ENCODE data around the gene GMNN. TPM values are rescaled to one million over a fixed set of nuclear protein-coding genes. Genes with fewer than 3 reads are reported as not detected.

The GMNN gene
- total RNA-seq, 4 donors from 2014 or later: 5.5 to 20.7 (median 13.9) TPM

GRCh38 chr6:24825130-24825630, 50.4 kb downstream of the GMNN start:
- WGBS, 2 donors: 45 to 67% methylated on average over 2 of the region's 2 CpGs
- Histone ChIP-seq H3K36me3 (peaks cover 0 to 10% (median 0%) of the 10 kb centered on the region in 3 donors), H3K4me3 (no peak overlapping the region), H3K4me1 (no peaks in the 10 kb centered on the region), H3K9me3 (no peaks in the 10 kb centered on the region), H3K27me3 (no peaks in the 10 kb centered on the region), H3K27ac (no peak overlapping the region)
- DNase-seq (ENCODE audit: low spot score in 2 of 2): no peak
- TF ChIP-seq, protein P1, sequence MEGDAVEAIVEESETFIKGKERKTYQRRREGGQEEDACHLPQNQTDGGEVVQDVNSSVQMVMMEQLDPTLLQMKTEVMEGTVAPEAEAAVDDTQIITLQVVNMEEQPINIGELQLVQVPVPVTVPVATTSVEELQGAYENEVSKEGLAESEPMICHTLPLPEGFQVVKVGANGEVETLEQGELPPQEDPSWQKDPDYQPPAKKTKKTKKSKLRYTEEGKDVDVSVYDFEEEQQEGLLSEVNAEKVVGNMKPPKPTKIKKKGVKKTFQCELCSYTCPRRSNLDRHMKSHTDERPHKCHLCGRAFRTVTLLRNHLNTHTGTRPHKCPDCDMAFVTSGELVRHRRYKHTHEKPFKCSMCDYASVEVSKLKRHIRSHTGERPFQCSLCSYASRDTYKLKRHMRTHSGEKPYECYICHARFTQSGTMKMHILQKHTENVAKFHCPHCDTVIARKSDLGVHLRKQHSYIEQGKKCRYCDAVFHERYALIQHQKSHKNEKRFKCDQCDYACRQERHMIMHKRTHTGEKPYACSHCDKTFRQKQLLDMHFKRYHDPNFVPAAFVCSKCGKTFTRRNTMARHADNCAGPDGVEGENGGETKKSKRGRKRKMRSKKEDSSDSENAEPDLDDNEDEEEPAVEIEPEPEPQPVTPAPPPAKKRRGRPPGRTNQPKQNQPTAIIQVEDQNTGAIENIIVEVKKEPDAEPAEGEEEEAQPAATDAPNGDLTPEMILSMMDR (IDR thresholded peaks at IDR 0.05): no peak
- TF ChIP-seq POLR2A (IDR thresholded peaks at IDR 0.05) (no peak), EP300 (IDR thresholded peaks at IDR 0.05) (no peak)

GRCh38 chr6:24827162-24827561, 52.4 kb downstream of the GMNN start:
- no peak for DNase-seq (ENCODE audit: low spot score in 2 of 2)
- Histone ChIP-seq H3K27me3 (no peaks in the 10 kb centered on the region), H3K4me1 (peaks cover 0 to 13% (median 4%) of the 10 kb centered on the region in 4 donors), H3K9me3 (no peaks in the 10 kb centered on the region), H3K36me3 (peaks cover 0 to 10% (median 0%) of the 10 kb centered on the region in 3 donors), H3K4me3 (no peak overlapping the region), H3K27ac (no peak overlapping the region)
- WGBS, 2 donors: 71 to 77% methylated on average over 3 of the region's 3 CpGs
- TF ChIP-seq, protein P1 (IDR thresholded peaks at IDR 0.05): no peak
- TF ChIP-seq EP300 (IDR thresholded peaks at IDR 0.05) (no peak), POLR2A (IDR thresholded peaks at IDR 0.05) (no peak)

- Histone ChIP-seq H3K27me3 (no peaks in the 10 kb centered on the region), H3K4me3 (no peak overlapping the region), H3K27ac (no peak overlapping the region), H3K36me3 (peaks cover 0 to 10% (median 0%) of the 10 kb centered on the region in 3 donors), H3K9me3 (no peaks in the 10 kb centered on the region), H3K4me1 (peaks cover 0 to 13% (median 4%) of the 10 kb centered on the region in 4 donors)
- TF ChIP-seq EP300 (IDR thresholded peaks at IDR 0.05) (no peak), POLR2A (IDR thresholded peaks at IDR 0.05) (no peak)
- TF ChIP-seq, protein P1 (IDR thresholded peaks at IDR 0.05): no peak
- DNase-seq (ENCODE audit: low spot score in 2 of 2): no peak
- WGBS, 2 donors: 87 to 88% methylated on average over 8 of the region's 8 CpGs
These were observed 53.2 kb downstream of the GMNN start for GRCh38 chr6:24827970-24828369.

GRCh38 chr6:24829657-24830056, 54.9 kb downstream of the GMNN start:
- no peak for DNase-seq (ENCODE audit: low spot score in 2 of 2)
- no peaks in the 10 kb centered on the region for H3K9me3 ChIP-seq
- H3K36me3 ChIP-seq: peaks cover 0 to 10% (median 0%) of the 10 kb centered on the region in 3 donors
- no peak overlapping the region for H3K27ac ChIP-seq
- TF ChIP-seq POLR2A (IDR thresholded peaks at IDR 0.05): no peak
- TF ChIP-seq, protein P1 (IDR thresholded peaks at IDR 0.05): no peak
- TF ChIP-seq EP300 (IDR thresholded peaks at IDR 0.05): no peak
- no peaks in the 10 kb centered on the region for H3K27me3 ChIP-seq
- peaks cover 0 to 20% (median 4%) of the 10 kb centered on the region in 4 donors for H3K4me1 ChIP-seq
- WGBS, 2 donors: 78 to 86% methylated on average over 3 of the region's 3 CpGs
- H3K4me3 ChIP-seq: no peak overlapping the region

GRCh38 chr6:24831771-24832716, 57.3 kb downstream of the GMNN start:
- Histone ChIP-seq H3K27me3 (no peaks in the 10 kb centered on the region), H3K4me1 (peaks cover 0 to 32% (median 7%) of the 10 kb centered on the region in 4 donors), H3K27ac (peak overlapping the region in 3 of 4 donors; percentile 44 to 83 (median 74)), H3K36me3 (peaks cover 0 to 10% (median 0%) of the 10 kb centered on the region in 3 donors), H3K9me3 (no peaks in the 10 kb centered on the region), H3K4me3 (no peak overlapping the region)
- peak in 1 of 2 donors; percentile 44 for DNase-seq (ENCODE audit: low spot score in 2 of 2)
- peak; percentile 31 to 70 for TF ChIP-seq EP300 (IDR thresholded peaks at IDR 0.05)
- TF ChIP-seq, protein P1 (IDR thresholded peaks at IDR 0.05): no peak
- 44 to 53% methylated on average over 10 of the region's 10 CpGs for WGBS, 2 donors

Data from tibial nerve (tissue), 4 donors.